ENCODE measurements around the gene COL4A4.
"Not testable (repeated sequence)": the region's sequence is repeated elsewhere in the genome, so short reads cannot be mapped to it uniquely, and the experiment has no call there.

The COL4A4 gene

GRCh38 chr2:227115761-227116160 lies 48.2 kb downstream of the COL4A4 start:
- Histone ChIP-seq H3K4me1 (ENCODE audit: control insufficient read depth, insufficient read depth, low read length, unreplicated experiment) (no peaks in the 10 kb centered on the region), H3K4me3 (ENCODE audit: low read depth, low read length) (no peak overlapping the region), H3K79me2 (ENCODE audit: control insufficient read depth, insufficient read depth, low read length, unreplicated experiment) (no peaks in the 10 kb centered on the region), H3K36me3 (ENCODE audit: insufficient read depth, low read length) (no peaks in the 10 kb centered on the region), H3K27me3 (ENCODE audit: insufficient read depth, low read length) (no peaks in the 10 kb centered on the region), H2AFZ (ENCODE audit: low read length, unreplicated experiment) (no peak overlapping the region), H3K27ac (ENCODE audit: low read depth, low read length) (no peak overlapping the region)

DNA sequence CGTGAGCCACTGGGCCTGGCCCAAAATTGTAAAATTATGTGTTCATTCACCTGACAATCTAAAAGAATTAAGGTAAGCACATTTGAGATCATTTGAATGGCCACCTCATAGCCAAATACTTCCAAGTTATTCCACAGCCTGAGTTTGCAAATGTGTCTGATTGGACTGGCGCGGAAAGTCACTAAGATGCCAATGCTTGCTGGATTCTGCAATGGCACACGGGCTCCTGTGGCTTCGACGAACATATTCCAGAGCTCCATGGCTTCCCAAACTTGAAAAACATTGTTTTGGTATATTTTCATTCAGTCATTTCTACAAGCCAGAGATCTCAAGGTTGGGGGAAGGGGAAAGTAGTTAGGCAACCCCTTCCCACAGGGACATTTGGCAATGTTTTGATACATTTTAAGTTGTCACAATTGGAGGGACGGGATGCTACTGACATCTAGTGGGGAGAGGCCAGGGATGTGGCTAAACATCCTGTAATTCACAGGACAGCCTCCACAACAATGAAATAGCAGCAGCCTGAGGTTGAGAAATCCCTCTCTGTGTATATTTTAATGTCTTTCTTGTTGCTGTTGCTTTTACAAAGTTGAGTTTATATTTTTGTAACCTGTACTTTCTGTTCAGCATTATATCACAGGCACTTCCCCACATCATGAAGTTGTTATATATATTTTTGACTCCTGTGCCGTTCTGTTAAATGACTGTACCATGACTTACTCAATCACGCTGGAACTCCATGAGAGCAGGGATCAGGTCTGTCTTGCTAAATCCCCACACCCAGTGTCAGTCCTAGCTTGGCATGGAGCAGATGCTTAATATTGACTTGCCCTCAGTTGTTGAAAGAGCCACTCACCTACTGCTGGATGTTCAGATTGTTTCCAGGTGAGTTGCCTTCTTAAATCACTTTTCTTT lies 56.9 kb downstream of the COL4A4 start:
- Histone ChIP-seq H3K27me3 (ENCODE audit: insufficient read depth, low read length) (no peaks in the 10 kb centered on the region), H3K4me1 (ENCODE audit: control insufficient read depth, insufficient read depth, low read length, unreplicated experiment) (no peaks in the 10 kb centered on the region), H3K79me2 (ENCODE audit: control insufficient read depth, insufficient read depth, low read length, unreplicated experiment) (no peaks in the 10 kb centered on the region), H2AFZ (ENCODE audit: low read length, unreplicated experiment) (no peak overlapping the region), H3K36me3 (ENCODE audit: insufficient read depth, low read length) (no peaks in the 10 kb centered on the region), H3K27ac (ENCODE audit: low read depth, low read length) (no peak overlapping the region), H3K4me3 (ENCODE audit: low read depth, low read length) (no peak overlapping the region)

GRCh38 chr2:227103583-227103982 lies 60.4 kb downstream of the COL4A4 start:
- H3K4me1 ChIP-seq (ENCODE audit: control insufficient read depth, insufficient read depth, low read length, unreplicated experiment) = no peaks in the 10 kb centered on the region
- H3K27me3 ChIP-seq (ENCODE audit: insufficient read depth, low read length) = no peaks in the 10 kb centered on the region
- H3K27ac ChIP-seq (ENCODE audit: low read depth, low read length) = no peak overlapping the region
- no peaks in the 10 kb centered on the region for H3K36me3 ChIP-seq (ENCODE audit: insufficient read depth, low read length)
- no peak overlapping the region for H3K4me3 ChIP-seq (ENCODE audit: low read depth, low read length)
- H3K79me2 ChIP-seq (ENCODE audit: control insufficient read depth, insufficient read depth, low read length, unreplicated experiment) = no peaks in the 10 kb centered on the region
- no peak overlapping the region for H2AFZ ChIP-seq (ENCODE audit: low read length, unreplicated experiment)

- no peak overlapping the region for H3K27ac ChIP-seq (ENCODE audit: low read depth, low read length)
- H3K79me2 ChIP-seq (ENCODE audit: control insufficient read depth, insufficient read depth, low read length, unreplicated experiment) = no peaks in the 10 kb centered on the region
- H3K27me3 ChIP-seq (ENCODE audit: insufficient read depth, low read length) = no peaks in the 10 kb centered on the region
- H3K36me3 ChIP-seq (ENCODE audit: insufficient read depth, low read length) = no peaks in the 10 kb centered on the region
- H2AFZ ChIP-seq (ENCODE audit: low read length, unreplicated experiment) = no peak overlapping the region
- no peaks in the 10 kb centered on the region for H3K4me1 ChIP-seq (ENCODE audit: control insufficient read depth, insufficient read depth, low read length, unreplicated experiment)
- H3K4me3 ChIP-seq (ENCODE audit: low read depth, low read length) = no peak overlapping the region
Observed at GRCh38 chr2:227099340-227099739, 64.7 kb downstream of the COL4A4 start.

- Histone ChIP-seq H3K27me3 (ENCODE audit: insufficient read depth, low read length) (no peaks in the 10 kb centered on the region), H2AFZ (ENCODE audit: low read length, unreplicated experiment) (no peak overlapping the region), H3K27ac (ENCODE audit: low read depth, low read length) (no peak overlapping the region), H3K36me3 (ENCODE audit: insufficient read depth, low read length) (no peaks in the 10 kb centered on the region), H3K4me3 (ENCODE audit: low read depth, low read length) (no peak overlapping the region), H3K79me2 (ENCODE audit: control insufficient read depth, insufficient read depth, low read length, unreplicated experiment) (no peaks in the 10 kb centered on the region), H3K4me1 (ENCODE audit: control insufficient read depth, insufficient read depth, low read length, unreplicated experiment) (no peaks in the 10 kb centered on the region)
Observed at GRCh38 chr2:227098162-227098515, 65.9 kb downstream of the COL4A4 start.

DNA sequence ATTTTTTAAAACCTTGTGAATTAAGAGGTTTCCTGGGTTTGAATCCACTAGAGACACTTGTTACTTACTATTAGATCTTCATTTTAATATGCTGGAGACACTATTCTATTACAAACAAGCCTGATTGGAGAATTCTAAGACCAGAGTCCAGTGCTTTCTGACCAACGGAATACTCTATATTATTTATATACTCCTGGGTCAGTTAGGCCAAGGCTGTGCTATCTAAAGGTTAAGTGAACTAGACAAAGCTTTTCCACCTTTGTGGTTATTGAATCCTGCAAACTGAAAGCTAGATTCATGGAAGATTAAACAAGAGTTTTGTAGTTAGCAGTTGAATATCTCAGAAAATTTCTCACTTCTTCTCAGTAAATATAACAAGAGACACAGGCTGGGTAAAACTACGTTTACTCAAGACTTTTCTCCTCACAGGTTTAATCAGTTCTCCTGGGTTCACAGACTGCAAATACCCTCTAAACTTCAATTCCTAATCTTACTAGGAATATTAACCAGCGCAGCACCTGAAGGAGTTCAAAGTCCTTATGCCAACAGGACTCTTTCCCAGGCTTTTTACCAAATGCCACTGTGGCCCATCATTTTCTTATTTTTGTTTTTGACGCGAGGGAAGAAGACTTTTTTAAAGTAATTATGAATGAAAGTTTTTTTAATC lies 66.4 kb downstream of the COL4A4 start:
- Histone ChIP-seq H3K36me3 (ENCODE audit: insufficient read depth, low read length) (no peaks in the 10 kb centered on the region), H3K27ac (ENCODE audit: low read depth, low read length) (no peak overlapping the region), H2AFZ (ENCODE audit: low read length, unreplicated experiment) (no peak overlapping the region), H3K4me1 (ENCODE audit: control insufficient read depth, insufficient read depth, low read length, unreplicated experiment) (no peaks in the 10 kb centered on the region), H3K4me3 (ENCODE audit: low read depth, low read length) (no peak overlapping the region), H3K79me2 (ENCODE audit: control insufficient read depth, insufficient read depth, low read length, unreplicated experiment) (no peaks in the 10 kb centered on the region), H3K27me3 (ENCODE audit: insufficient read depth, low read length) (no peaks in the 10 kb centered on the region)

- Histone ChIP-seq H3K27ac (ENCODE audit: low read depth, low read length) (no peak overlapping the region), H3K79me2 (ENCODE audit: control insufficient read depth, insufficient read depth, low read length, unreplicated experiment) (no peaks in the 10 kb centered on the region), H3K27me3 (ENCODE audit: insufficient read depth, low read length) (no peaks in the 10 kb centered on the region), H3K4me3 (ENCODE audit: low read depth, low read length) (no peak overlapping the region), H2AFZ (ENCODE audit: low read length, unreplicated experiment) (no peak overlapping the region), H3K36me3 (ENCODE audit: insufficient read depth, low read length) (no peaks in the 10 kb centered on the region), H3K4me1 (ENCODE audit: control insufficient read depth, insufficient read depth, low read length, unreplicated experiment) (no peaks in the 10 kb centered on the region)
Observed at GRCh38 chr2:227095346-227095745, 68.7 kb downstream of the COL4A4 start.

DNA sequence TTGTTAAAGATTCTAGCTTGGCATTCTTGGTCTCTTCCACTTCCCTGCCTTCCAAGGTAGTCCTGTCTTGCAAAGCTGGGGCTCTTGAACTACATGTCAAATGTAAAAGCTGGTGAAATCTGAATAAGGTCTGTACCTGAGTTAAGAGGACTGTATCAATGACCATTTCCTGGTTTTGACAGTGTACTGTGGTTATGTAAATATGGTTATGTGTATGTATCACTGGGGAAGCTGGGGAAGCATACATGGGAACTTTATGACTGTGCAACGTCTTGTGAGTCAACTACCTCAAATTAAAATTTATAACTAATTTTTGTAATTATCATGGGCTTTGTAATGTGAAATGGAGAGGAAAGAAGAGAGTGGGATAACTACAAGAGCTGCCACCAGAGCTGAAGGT lies 81.7 kb downstream of the COL4A4 start:
- no peak overlapping the region for H3K27ac ChIP-seq (ENCODE audit: low read depth, low read length)
- no peaks in the 10 kb centered on the region for H3K36me3 ChIP-seq (ENCODE audit: insufficient read depth, low read length)
- H3K4me1 ChIP-seq (ENCODE audit: control insufficient read depth, insufficient read depth, low read length, unreplicated experiment) = no peaks in the 10 kb centered on the region
- no peak overlapping the region for H3K4me3 ChIP-seq (ENCODE audit: low read depth, low read length)
- H2AFZ ChIP-seq (ENCODE audit: low read length, unreplicated experiment) = no peak overlapping the region
- no peaks in the 10 kb centered on the region for H3K27me3 ChIP-seq (ENCODE audit: insufficient read depth, low read length)
- no peaks in the 10 kb centered on the region for H3K79me2 ChIP-seq (ENCODE audit: control insufficient read depth, insufficient read depth, low read length, unreplicated experiment)

- no peak overlapping the region for H3K27ac ChIP-seq (ENCODE audit: low read depth, low read length)
- no peaks in the 10 kb centered on the region for H3K27me3 ChIP-seq (ENCODE audit: insufficient read depth, low read length)
- H3K79me2 ChIP-seq (ENCODE audit: control insufficient read depth, insufficient read depth, low read length, unreplicated experiment) = no peaks in the 10 kb centered on the region
- H2AFZ ChIP-seq (ENCODE audit: low read length, unreplicated experiment) = no peak overlapping the region
- no peak overlapping the region for H3K4me3 ChIP-seq (ENCODE audit: low read depth, low read length)
- no peaks in the 10 kb centered on the region for H3K36me3 ChIP-seq (ENCODE audit: insufficient read depth, low read length)
- H3K4me1 ChIP-seq (ENCODE audit: control insufficient read depth, insufficient read depth, low read length, unreplicated experiment) = no peaks in the 10 kb centered on the region
Observed at GRCh38 chr2:227079726-227080125, 84.3 kb downstream of the COL4A4 start.

GRCh38 chr2:227065065-227065464 lies 98.9 kb downstream of the COL4A4 start:
- H3K4me1 ChIP-seq (ENCODE audit: control insufficient read depth, insufficient read depth, low read length, unreplicated experiment); H2AFZ ChIP-seq (ENCODE audit: low read length, unreplicated experiment); H3K27me3 ChIP-seq (ENCODE audit: insufficient read depth, low read length); H3K79me2 ChIP-seq (ENCODE audit: control insufficient read depth, insufficient read depth, low read length, unreplicated experiment); H3K36me3 ChIP-seq (ENCODE audit: insufficient read depth, low read length); H3K27ac ChIP-seq (ENCODE audit: low read depth, low read length); H3K4me3 ChIP-seq (ENCODE audit: low read depth, low read length): not testable (repeated sequence)

GRCh38 chr2:227058888-227059399 lies 105.1 kb downstream of the COL4A4 start:
- no peaks in the 10 kb centered on the region for H3K79me2 ChIP-seq (ENCODE audit: control insufficient read depth, insufficient read depth, low read length, unreplicated experiment)
- no peak overlapping the region for H2AFZ ChIP-seq (ENCODE audit: low read length, unreplicated experiment)
- no peaks in the 10 kb centered on the region for H3K36me3 ChIP-seq (ENCODE audit: insufficient read depth, low read length)
- no peaks in the 10 kb centered on the region for H3K27me3 ChIP-seq (ENCODE audit: insufficient read depth, low read length)
- H3K4me1 ChIP-seq (ENCODE audit: control insufficient read depth, insufficient read depth, low read length, unreplicated experiment) = no peaks in the 10 kb centered on the region
- no peak overlapping the region for H3K27ac ChIP-seq (ENCODE audit: low read depth, low read length)
- no peak overlapping the region for H3K4me3 ChIP-seq (ENCODE audit: low read depth, low read length)

Measured in ACC112 (cell line).